NT2/D1 (cell line): ENCODE results near the gene FCN1.

Source experiments
- SUZ12 ChIP-seq: IDR thresholded peaks from 2 replicates; pipeline ENCODE4 v1.6.1; 2011; ENCODE audit not compliant: insufficient read length, insufficient read depth; ENCODE audit errors: extremely low read depth
- YY1 ChIP-seq: IDR thresholded peaks from 2 replicates; pipeline ENCODE4 v1.6.1; 2011; ENCODE audit not compliant: insufficient read length, insufficient read depth
- ZNF274 ChIP-seq: IDR thresholded peaks from 2 replicates; pipeline ENCODE4 v1.6.1; 2011; ENCODE audit warnings: mild to moderate bottlenecking, low read depth, low read length

DNA sequence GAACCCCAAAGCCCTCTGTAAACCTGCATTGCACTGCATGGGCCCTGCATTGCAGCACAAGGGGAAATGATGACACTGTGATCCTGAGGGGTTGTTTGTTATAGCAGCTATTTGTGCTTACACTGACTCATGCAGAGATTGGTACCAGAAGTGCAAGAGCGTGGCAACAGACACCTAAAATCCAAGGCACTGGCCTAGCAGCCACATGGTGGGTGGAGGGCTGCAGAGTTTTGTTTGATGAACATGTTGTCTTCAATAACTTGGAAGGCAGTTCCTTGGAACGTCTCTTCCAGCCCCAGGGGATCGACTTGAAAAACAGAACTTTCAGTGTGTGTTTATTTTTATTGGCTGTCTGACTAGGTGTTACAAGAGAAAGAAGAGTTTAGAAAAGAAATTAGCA lies 22.6 kb downstream of the FCN1 start:
- TF ChIP-seq ZNF274 (no peak), YY1 (no peak), SUZ12 (no peak)
